HG03280 (cell line): Measurements from ENCODE around the gene PI4K2A.
"Not testable (repeated sequence)": the region's sequence is repeated elsewhere in the genome, so short reads cannot be mapped to it uniquely, and the experiment has no call there.

Source experiments
- ATAC-seq: cut with Tn5 transposase; IDR thresholded peaks from one replicate; pipeline ENCODE4 v1.9.1; 2021; ENCODE audit warnings: mild to moderate bottlenecking, moderate library complexity; ENCODE audit not compliant: unreplicated experiment

Gene PI4K2A

GRCh38 chr10:97631098-97631497 is 9.4 kb upstream of the PI4K2A start:
- no peak for ATAC-seq

GRCh38 chr10:97632949-97633884 is 7.3 kb upstream of the PI4K2A start, which contains the start of gene MORN4:
Gene MORN4 (minus strand): TSS chr10:97633500. CDS start chr10:97619653, 13,847 bp downstream.
- peak; percentile 99 for ATAC-seq

DNA sequence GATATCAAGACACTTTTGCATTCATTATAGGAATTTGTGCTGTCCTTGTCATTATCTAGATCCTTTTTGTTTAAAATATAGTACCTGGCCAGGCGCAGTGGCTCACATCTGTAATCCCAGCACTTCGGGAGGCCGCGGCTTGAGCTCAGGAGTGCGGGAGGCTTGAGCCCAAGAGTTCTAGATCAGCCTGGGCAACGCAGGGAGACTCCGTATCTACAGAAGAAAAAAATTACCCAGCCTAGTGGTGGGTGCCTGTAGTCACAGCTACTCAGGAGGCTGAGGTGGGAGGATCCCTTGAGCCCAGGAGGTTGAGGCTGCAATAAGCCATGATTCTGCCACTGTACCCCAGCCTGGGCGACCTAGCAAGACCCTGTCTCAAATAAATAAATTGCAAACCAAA is 6.5 kb upstream of the PI4K2A start:
- ATAC-seq, result peak; percentile 24

DNA sequence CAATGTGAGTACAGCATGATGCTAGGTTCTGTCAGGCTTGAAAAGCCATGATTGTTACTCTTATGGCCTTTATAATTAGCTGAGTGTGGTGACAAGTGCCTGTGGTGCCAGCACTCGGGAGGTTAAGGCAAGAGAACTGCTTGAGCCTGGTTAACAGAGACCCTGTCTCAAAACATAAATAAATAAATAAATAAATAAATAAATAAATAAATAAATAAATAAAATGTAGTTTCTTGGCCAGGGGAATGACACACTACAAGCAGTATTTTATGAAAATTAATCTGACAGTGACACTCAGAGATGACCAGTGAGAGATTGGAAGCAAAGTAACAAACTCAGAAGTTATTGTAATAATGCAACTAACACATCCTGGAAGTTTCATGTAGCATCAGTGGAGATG is 4.9 kb upstream of the PI4K2A start:
- ATAC-seq, result no peak

DNA sequence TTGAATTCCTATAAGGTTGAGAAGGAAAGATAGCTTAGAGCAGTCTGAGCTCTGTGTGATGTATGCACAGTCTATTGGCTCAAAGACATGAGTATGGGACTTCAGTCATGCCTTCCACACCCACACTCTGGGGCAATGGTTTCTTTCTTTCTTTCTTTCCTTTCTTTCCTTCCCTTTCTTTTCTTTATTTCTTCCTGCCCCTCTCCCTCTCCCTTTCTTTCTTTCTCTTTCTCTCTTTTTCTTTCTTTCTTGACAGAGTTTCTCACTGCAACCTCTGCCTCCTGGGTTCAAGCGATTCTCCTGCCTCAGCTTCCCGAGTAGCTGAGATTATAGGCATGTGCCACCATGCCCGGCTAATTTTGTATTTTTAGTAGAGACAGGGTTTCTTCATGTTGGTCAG is 1.4 kb upstream of the PI4K2A start:
- ATAC-seq, result not testable (repeated sequence)

DNA sequence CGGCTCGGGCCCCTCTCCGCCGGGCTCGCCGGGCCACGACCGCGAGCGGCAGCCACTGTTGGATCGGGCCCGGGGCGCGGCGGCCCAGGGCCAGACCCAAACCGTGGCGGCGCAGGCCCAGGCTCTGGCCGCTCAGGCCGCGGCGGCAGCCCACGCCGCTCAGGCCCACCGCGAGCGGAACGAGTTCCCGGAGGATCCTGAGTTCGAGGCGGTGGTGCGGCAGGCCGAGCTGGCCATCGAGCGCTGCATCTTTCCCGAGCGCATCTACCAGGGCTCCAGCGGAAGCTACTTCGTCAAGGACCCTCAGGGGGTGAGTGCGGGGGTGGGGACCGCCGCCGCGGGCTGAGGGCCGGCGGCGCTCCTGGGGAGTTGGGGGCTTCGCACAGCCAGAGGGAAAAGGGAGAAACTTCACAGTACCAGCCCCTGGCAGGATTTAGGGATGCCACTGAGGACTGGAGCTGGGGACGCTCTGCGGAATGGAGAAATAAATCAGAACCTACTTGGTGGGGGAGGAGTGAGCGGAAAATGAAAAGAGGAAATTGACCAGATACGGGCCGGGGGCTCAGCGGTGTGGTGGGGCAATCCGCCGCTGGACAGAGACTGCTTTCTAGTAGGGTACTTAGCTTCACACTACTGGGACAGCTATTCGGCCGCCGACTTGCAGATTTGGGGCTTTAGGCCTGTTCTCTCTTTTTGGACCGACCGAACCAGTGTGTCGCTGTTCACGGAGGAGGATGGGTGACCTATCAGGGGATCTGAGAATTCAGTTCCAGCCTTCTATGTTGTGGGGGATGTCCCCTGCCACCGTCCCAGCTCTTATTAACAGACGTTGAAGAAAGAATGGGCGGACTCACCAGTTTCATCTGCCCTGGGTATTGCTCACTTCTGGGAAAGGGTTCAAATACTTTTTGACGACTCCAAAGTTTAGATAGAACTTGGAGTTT is 669 bp downstream of the PI4K2A start:
- no peak for ATAC-seq

DNA sequence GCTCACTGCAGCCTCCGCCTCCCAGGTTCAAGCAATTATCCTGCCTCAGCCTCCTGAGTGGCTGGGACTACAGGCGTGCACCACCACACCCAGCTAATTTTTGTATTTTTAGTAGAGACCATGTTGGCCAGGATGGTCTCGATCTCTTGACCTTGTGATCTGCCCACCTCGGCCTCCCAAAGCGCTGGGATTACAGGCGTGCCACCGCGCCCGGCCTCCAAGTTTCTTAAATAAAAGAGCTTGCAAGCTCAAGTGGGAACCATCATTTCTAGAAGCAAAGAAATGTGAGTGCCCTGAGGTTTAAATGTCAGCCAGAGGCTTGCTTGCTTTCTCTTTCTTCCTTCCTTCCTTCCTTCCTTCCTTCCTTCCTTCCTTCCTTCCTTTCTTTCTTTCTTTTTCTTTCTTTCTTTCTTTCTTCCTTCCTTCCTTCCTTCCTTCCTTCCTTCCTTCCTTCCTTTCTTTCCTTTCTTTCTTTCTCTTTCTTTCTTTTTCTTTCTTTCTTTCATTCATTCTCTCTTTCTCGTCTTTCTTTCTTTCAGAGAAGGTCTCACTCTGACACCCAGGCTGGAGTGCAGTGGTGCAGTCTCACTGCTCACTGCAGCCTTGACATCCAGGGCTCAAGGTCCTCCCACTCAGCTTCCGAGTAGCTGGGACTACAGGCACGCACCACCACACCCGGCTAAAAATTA is 2.1 kb downstream of the PI4K2A start:
- ATAC-seq, result not testable (repeated sequence)

- ATAC-seq, result no peak
These were observed 3.0 kb downstream of the PI4K2A start for GRCh38 chr10:97643441-97643985.

GRCh38 chr10:97644936-97645335 is 4.5 kb downstream of the PI4K2A start:
- ATAC-seq, result no peak

DNA sequence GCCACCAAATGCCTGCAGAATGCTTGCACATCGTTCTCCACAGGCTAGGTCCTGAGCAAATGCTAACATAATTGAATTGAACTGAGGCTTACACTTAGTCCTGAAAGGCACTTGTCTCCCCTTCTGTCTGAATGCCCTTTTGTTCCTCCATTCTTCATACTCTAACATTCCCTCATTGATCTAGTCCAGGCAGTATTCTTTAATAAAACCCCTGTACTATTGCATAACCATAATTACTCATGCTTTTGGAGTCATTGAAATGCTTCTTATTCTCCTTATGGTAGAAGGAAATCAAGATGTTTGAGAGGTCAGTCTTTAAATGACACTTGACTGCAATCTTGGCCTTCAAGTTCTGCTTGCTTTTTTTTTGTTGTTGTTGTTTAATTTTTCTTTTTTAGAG is 7.1 kb downstream of the PI4K2A start:
- ATAC-seq, result no peak

DNA sequence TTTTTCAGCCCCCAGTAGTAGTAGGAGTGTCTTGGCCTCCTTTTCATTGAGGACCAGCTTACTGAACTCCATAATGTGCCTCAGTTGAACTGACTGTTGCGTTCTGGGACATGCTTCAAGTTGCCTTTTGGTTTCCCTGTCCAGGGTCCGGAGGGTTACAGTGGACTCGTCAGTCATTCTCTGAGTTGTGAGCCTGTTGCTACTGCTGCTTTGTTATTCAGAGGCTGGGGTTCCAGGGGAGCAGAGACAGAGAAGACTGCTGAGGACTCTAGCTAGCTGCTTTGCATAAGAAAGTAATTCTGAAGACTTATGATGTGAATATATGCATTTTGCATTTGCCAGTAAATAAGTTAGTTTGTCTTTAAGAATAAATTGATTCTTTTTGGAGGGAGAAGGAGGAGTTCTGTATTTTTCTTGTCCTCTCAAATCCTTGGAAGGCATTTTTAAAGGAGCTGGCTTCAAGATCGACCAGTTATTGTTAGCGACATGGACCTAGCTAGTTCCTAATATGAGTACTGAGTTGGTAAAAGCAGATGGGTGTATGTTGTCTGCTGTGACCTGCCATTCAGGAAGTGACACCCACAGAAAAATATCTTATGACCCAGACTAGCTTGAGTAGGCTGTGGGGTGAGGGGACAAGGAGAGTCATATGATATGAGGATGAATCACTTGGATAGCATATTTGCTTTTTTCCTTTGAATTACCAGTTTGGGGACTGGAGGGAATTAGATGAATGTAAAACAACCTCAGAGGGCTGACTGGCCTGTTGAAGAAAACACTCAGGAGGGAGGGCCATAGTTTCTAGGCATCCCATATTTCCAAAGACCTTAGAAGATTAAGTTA is 8.3 kb downstream of the PI4K2A start:
- peak; percentile 97 for ATAC-seq

DNA sequence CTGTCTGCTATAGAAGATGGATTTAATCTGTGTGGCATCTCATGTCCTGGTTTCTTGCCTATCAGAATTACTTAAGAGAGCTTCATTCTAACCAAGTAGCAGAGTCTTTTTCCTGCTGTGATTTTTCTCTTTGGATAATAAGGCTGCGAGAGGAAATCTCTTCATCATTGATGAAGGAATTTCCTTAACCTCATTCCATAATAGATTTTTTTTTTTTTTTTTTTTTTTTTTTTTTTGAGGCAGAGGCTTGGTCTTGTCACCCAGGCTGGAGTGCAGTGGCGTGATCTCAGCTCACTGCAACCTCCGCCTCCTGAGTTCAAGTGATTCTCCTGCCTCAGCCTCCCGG is 8.9 kb downstream of the PI4K2A start:
- not testable (repeated sequence) for ATAC-seq

- no peak for ATAC-seq
These were observed 10.3 kb downstream of the PI4K2A start for GRCh38 chr10:97650726-97651125.

GRCh38 chr10:97651773-97652172 is 11.3 kb downstream of the PI4K2A start:
- ATAC-seq, result no peak

DNA sequence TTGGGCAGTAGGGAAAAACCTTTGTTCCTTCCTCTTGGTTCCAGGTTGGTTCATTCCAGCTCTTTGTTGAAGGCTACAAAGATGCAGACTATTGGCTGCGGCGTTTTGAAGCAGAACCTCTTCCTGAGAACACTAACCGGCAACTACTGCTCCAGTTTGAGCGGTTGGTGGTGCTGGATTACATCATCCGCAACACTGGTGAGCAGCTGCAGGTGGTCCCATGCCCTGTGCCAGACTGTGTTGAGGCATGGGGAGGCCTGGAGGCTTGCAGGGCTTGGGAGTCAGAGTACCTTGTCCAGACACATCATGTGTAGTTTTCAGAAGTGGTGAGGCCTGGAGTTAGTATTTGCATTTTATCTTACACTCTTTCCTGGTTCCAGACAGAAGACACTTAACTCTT is 16.3 kb downstream of the PI4K2A start:
- no peak for ATAC-seq

DNA sequence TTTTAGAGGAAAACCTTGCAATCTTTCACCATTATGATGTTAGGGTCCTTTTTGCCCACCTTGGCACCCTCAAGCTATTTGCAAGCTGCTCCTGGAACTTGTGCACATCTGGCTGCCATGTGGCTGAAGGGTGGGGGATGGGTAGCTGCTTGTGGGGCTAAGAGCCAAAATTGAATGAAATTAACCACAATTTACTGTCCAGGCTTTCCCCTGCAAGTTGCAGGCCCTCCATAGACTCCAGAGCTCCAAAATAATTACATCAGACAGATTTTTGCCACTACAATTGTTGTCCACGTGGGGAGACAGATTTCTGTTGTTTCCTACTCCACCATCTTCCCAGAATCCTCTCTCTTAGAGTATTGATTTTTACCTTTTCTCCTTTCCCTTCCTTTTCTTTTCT is 19.1 kb downstream of the PI4K2A start:
- ATAC-seq, result no peak

DNA sequence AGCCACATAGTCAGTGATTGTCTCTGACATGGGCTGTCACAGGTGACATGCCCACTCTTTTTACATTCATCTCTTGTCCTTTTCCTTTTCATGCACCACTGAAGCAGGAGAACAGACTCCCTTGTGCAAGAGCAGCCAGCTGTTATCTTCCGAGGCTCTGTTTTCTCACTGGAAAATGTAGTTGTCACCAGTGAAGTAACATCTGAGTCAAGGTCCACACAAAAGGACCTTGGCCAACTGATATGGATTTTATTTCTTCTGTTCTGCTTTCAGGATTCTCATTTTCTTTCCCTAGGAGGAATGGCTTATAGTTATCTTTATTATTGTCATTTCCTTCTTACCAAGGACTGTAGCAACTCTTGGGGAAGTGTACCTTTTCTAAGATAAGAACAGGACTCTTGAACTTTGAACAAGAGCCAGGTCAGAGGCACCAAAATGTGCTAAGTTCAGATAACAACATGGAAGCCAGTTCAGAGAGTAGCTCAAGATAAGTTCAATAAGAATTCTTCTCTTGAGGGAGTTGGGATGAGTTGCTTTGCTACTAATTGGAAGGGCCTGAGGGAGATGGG is 23.9 kb downstream of the PI4K2A start:
- no peak for ATAC-seq

- ATAC-seq, result no peak
These were observed 26.5 kb downstream of the PI4K2A start for GRCh38 chr10:97666992-97667391.

GRCh38 chr10:97667463-97667862 is 27.0 kb downstream of the PI4K2A start:
- no peak for ATAC-seq
